B cell (primary cell): Measurements from ENCODE around the gene TRIM62.

Experiments used
- EZH2 ChIP-seq: IDR thresholded peaks from 2 replicates; pipeline ENCODE4 v1.6.1; 2012; ENCODE audit warnings: borderline replicate concordance, low read depth, mild to moderate bottlenecking, moderate library complexity, low read length; ENCODE audit not compliant: insufficient read depth, poor library complexity, severe bottlenecking
- TF ChIP-seq, protein P1 (sequence below): fragments of 200-600 bp; IDR thresholded peaks from one replicate; pipeline ENCODE4 v1.8.0; 2022; ENCODE audit warnings: antibody characterized with exemption, mild to moderate bottlenecking

DNA sequence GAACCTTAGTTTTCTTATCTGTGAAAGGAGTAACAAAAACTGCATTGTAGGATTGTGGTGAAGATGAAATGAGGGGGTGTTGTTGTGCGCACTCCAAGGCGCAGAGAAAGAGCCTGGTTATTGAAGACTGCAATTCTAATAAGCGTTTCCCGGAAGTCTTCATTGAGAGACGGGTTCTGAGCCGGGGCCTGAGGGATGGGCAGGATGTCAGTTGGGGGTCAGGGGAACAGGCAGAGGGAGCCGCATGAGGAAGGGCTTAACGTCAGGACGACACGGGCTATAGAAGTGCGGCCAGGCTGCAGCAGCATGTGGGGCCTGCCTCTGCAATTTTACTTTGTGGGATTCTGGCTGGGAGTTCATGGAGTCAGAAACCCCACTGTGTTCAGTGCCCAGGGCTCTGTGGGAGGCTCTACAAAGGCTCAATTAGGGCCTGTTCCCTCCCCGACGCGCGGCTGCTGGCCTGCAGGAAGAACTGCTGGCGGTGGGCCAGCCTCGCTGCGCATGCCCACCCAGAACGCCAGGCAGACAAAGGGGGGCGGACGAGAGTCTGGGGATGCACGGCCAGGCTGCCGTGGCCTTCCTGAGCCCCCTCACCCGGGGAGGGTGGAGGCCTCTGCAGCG, 20.7 kb downstream of the TRIM62 start:
- TF ChIP-seq, protein P1, sequence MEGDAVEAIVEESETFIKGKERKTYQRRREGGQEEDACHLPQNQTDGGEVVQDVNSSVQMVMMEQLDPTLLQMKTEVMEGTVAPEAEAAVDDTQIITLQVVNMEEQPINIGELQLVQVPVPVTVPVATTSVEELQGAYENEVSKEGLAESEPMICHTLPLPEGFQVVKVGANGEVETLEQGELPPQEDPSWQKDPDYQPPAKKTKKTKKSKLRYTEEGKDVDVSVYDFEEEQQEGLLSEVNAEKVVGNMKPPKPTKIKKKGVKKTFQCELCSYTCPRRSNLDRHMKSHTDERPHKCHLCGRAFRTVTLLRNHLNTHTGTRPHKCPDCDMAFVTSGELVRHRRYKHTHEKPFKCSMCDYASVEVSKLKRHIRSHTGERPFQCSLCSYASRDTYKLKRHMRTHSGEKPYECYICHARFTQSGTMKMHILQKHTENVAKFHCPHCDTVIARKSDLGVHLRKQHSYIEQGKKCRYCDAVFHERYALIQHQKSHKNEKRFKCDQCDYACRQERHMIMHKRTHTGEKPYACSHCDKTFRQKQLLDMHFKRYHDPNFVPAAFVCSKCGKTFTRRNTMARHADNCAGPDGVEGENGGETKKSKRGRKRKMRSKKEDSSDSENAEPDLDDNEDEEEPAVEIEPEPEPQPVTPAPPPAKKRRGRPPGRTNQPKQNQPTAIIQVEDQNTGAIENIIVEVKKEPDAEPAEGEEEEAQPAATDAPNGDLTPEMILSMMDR, result no peak
- no peak for TF ChIP-seq EZH2
